ENCODE data around the gene HK1. TPM values are rescaled to one million over a fixed set of nuclear protein-coding genes. Genes with fewer than 3 reads are reported as not detected.
A peak's percentile ranks its signal among the peaks of the same experiment; 100 is the strongest.

Gene HK1
- total RNA-seq, 1 donor from 2014 or later = 95.0 TPM

DNA sequence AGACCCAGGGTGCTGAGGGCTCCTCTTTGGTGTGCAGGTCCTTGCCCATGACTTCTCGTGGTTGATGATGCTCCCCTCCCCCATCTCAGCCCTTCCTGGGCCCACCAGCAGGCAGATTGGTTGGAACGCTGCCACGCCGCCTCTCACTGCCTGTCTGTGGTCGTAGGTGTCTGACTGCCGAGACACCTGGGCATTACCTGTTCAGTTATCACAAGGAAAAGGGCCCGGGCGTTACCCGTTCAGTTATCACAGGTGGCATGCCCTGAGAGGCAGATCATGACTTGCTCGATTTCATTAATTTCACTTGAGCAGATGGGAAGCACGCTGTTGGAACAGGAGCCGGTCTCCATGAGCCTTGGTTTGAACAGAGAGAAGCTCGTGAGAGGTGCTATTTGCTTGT is 95.9 kb downstream of the HK1 start:
- Histone ChIP-seq H4K20me1 (ENCODE audit: insufficient read depth, low read length) (peaks cover 53% of the 10 kb centered on the region), H3K27me3 (ENCODE audit: insufficient read depth, low read length) (no peaks in the 10 kb centered on the region), H3K9me3 (ENCODE audit: insufficient read depth, low read depth, low read length) (no peaks in the 10 kb centered on the region), H3K4me3 (ENCODE audit: insufficient read depth, low read depth, low read length) (no peak overlapping the region), H3K9ac (ENCODE audit: low read length) (no peak overlapping the region), H3K4me2 (ENCODE audit: low read length) (no peak overlapping the region), H3K4me1 (ENCODE audit: insufficient read depth, low read length) (peaks cover 8% of the 10 kb centered on the region), H3K79me2 (ENCODE audit: insufficient read depth, low read length) (peaks cover 3% of the 10 kb centered on the region), H2AFZ (ENCODE audit: low read depth, low read length) (no peak overlapping the region), H3K27ac (ENCODE audit: low read depth, low read length) (no peak overlapping the region), H3K36me3 (ENCODE audit: insufficient read depth, low read length) (peaks cover 19% of the 10 kb centered on the region)
- H3K36me3 Mint-ChIP-seq (ENCODE audit: low read depth, unreplicated experiment) = peaks cover 42% of the 10 kb centered on the region
- no peaks in the 10 kb centered on the region for H3K27me3 Mint-ChIP-seq (ENCODE audit: low read depth, unreplicated experiment)
- FAIRE-seq (no peak), DNase-seq (ENCODE audit: low read depth) (no peak)
- peak overlapping the region; percentile 54 for H3K27ac Mint-ChIP-seq (ENCODE audit: unreplicated experiment)
- TF ChIP-seq, protein P1, sequence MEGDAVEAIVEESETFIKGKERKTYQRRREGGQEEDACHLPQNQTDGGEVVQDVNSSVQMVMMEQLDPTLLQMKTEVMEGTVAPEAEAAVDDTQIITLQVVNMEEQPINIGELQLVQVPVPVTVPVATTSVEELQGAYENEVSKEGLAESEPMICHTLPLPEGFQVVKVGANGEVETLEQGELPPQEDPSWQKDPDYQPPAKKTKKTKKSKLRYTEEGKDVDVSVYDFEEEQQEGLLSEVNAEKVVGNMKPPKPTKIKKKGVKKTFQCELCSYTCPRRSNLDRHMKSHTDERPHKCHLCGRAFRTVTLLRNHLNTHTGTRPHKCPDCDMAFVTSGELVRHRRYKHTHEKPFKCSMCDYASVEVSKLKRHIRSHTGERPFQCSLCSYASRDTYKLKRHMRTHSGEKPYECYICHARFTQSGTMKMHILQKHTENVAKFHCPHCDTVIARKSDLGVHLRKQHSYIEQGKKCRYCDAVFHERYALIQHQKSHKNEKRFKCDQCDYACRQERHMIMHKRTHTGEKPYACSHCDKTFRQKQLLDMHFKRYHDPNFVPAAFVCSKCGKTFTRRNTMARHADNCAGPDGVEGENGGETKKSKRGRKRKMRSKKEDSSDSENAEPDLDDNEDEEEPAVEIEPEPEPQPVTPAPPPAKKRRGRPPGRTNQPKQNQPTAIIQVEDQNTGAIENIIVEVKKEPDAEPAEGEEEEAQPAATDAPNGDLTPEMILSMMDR (IDR thresholded peaks at IDR 0.05; ENCODE audit: insufficient read depth, low read depth, low read length) = no peak
- TF ChIP-seq EZH2 (IDR thresholded peaks at IDR 0.05; ENCODE audit: insufficient read depth, low read length) = no peak
- H3K4me3 Mint-ChIP-seq (ENCODE audit: unreplicated experiment) = no peak overlapping the region
- peaks cover 2% of the 10 kb centered on the region for H3K4me1 Mint-ChIP-seq (ENCODE audit: low read depth, unreplicated experiment)
- peaks cover 3% of the 10 kb centered on the region for H3K9me3 Mint-ChIP-seq (ENCODE audit: unreplicated experiment)

GRCh38 chr10:69374931-69375306 is 96.6 kb downstream of the HK1 start:
- no peaks in the 10 kb centered on the region for H3K9me3 ChIP-seq (ENCODE audit: insufficient read depth, low read depth, low read length)
- TF ChIP-seq, protein P1 (IDR thresholded peaks at IDR 0.05; ENCODE audit: insufficient read depth, low read depth, low read length) = no peak
- TF ChIP-seq EZH2 (IDR thresholded peaks at IDR 0.05; ENCODE audit: insufficient read depth, low read length) = no peak
- Mint-ChIP-seq H3K4me1 (ENCODE audit: low read depth, unreplicated experiment) (peaks cover 2% of the 10 kb centered on the region), H3K36me3 (ENCODE audit: low read depth, unreplicated experiment) (peaks cover 46% of the 10 kb centered on the region), H3K27ac (ENCODE audit: unreplicated experiment) (no peak overlapping the region), H3K4me3 (ENCODE audit: unreplicated experiment) (no peak overlapping the region), H3K9me3 (ENCODE audit: unreplicated experiment) (peaks cover 3% of the 10 kb centered on the region), H3K27me3 (ENCODE audit: low read depth, unreplicated experiment) (no peaks in the 10 kb centered on the region)
- H3K9ac ChIP-seq (ENCODE audit: low read length) = no peak overlapping the region
- H2AFZ ChIP-seq (ENCODE audit: low read depth, low read length) = no peak overlapping the region
- no peak overlapping the region for H3K27ac ChIP-seq (ENCODE audit: low read depth, low read length)
- peaks cover 8% of the 10 kb centered on the region for H3K4me1 ChIP-seq (ENCODE audit: insufficient read depth, low read length)
- peaks cover 18% of the 10 kb centered on the region for H3K36me3 ChIP-seq (ENCODE audit: insufficient read depth, low read length)
- no peak overlapping the region for H3K4me2 ChIP-seq (ENCODE audit: low read length)
- peaks cover 53% of the 10 kb centered on the region for H4K20me1 ChIP-seq (ENCODE audit: insufficient read depth, low read length)
- DNase-seq (ENCODE audit: low read depth) (no peak), FAIRE-seq (no peak)
- H3K79me2 ChIP-seq (ENCODE audit: insufficient read depth, low read length) = peaks cover 3% of the 10 kb centered on the region
- no peak overlapping the region for H3K4me3 ChIP-seq (ENCODE audit: insufficient read depth, low read depth, low read length)
- H3K27me3 ChIP-seq (ENCODE audit: insufficient read depth, low read length) = no peaks in the 10 kb centered on the region

DNA sequence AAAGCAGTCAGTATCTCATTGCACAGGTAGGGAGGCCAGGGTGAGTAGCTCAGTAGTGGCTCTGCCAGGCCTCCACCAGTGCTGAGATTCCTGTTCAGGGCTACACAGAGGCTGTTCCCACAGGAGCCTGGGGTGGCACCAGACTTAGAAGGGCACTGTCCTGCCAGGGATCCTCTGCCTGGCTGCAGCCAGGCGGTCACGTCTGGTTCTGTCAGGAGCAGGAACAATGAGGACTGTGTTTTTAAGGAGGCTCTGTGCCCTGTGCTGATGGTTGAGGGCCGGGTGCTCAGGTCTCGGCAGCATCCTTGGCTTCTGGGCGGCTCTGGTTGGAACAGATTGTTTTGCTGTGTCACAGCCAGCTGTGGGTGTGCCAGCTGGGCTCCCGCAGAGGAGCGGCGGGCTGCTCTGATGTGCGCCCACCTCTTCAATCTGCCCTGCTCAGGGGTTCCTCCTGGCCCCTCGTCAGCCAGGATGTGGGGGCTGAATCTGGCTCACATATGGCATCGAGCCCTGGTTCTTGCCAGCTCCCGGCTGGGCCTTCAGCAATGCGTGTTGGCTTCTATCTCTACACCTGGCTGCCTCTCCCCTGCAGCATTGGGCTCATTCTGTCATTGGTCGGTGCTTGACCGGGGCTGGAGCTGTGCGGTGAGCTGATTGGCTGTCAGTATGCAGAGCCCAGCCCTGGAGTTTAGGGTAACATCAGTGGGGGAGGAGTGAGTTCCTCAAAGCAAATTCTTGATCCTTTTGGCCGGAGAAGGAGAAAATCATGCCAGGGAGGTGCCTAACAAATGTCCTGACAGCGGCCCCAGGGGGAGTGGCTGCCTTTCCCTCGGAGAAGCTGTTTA is 97.2 kb downstream of the HK1 start:
- no peaks in the 10 kb centered on the region for H3K27me3 ChIP-seq (ENCODE audit: insufficient read depth, low read length)
- H3K27ac Mint-ChIP-seq (ENCODE audit: unreplicated experiment) = no peak overlapping the region

More for the DNA sequence above, 97.2 kb downstream of the HK1 start:
- DNase-seq (ENCODE audit: low read depth) (no peak), FAIRE-seq (no peak)
- H3K79me2 ChIP-seq (ENCODE audit: insufficient read depth, low read length) = peaks cover 3% of the 10 kb centered on the region
- no peak overlapping the region for H3K4me2 ChIP-seq (ENCODE audit: low read length)
- Mint-ChIP-seq H3K4me3 (ENCODE audit: unreplicated experiment) (no peak overlapping the region), H3K36me3 (ENCODE audit: low read depth, unreplicated experiment) (peaks cover 45% of the 10 kb centered on the region), H3K9me3 (ENCODE audit: unreplicated experiment) (peaks cover 3% of the 10 kb centered on the region), H3K4me1 (ENCODE audit: low read depth, unreplicated experiment) (peaks cover 2% of the 10 kb centered on the region), H3K27me3 (ENCODE audit: low read depth, unreplicated experiment) (no peaks in the 10 kb centered on the region)
- TF ChIP-seq EZH2 (IDR thresholded peaks at IDR 0.05; ENCODE audit: insufficient read depth, low read length) = no peak
- TF ChIP-seq, protein P1 (IDR thresholded peaks at IDR 0.05; ENCODE audit: insufficient read depth, low read depth, low read length) = no peak
- peaks cover 50% of the 10 kb centered on the region for H4K20me1 ChIP-seq (ENCODE audit: insufficient read depth, low read length)
- H3K36me3 ChIP-seq (ENCODE audit: insufficient read depth, low read length) = peaks cover 11% of the 10 kb centered on the region
- no peak overlapping the region for H2AFZ ChIP-seq (ENCODE audit: low read depth, low read length)
- H3K9ac ChIP-seq (ENCODE audit: low read length) = no peak overlapping the region
- no peak overlapping the region for H3K4me3 ChIP-seq (ENCODE audit: insufficient read depth, low read depth, low read length)
- no peaks in the 10 kb centered on the region for H3K9me3 ChIP-seq (ENCODE audit: insufficient read depth, low read depth, low read length)
- H3K27ac ChIP-seq (ENCODE audit: low read depth, low read length) = no peak overlapping the region
- H3K4me1 ChIP-seq (ENCODE audit: insufficient read depth, low read length) = peaks cover 8% of the 10 kb centered on the region

Measured in astrocyte (in vitro differentiated cells and primary cell).